HUES48 (cell line): Measurements from ENCODE around the gene SPINT1.

ENCODE experiments used
- H3K27ac ChIP-seq: one replicate; pipeline ENCODE4 v1.7.0; 2013; ENCODE audit warnings: low read depth, low read length, inconsistent platforms
- H3K27me3 ChIP-seq: 2 replicates; pipeline ENCODE4 v1.6.1; 2013; ENCODE audit warnings: mild to moderate bottlenecking, low read length; ENCODE audit not compliant: control insufficient read depth, insufficient read depth
- H3K36me3 ChIP-seq: 2 replicates; pipeline ENCODE4 v1.6.1; 2013; ENCODE audit warnings: low read length; ENCODE audit not compliant: control insufficient read depth, insufficient read depth
- H3K4me1 ChIP-seq: 2 replicates; pipeline ENCODE4 v1.6.1; 2013; ENCODE audit warnings: mild to moderate bottlenecking, low read length; ENCODE audit not compliant: control insufficient read depth, insufficient read depth
- H3K4me3 ChIP-seq: 2 replicates; pipeline ENCODE4 v1.5.1; 2013; ENCODE audit warnings: mild to moderate bottlenecking, low read depth, low read length
- H3K9ac ChIP-seq: 2 replicates; pipeline ENCODE4 v1.6.1; 2013; ENCODE audit warnings: mild to moderate bottlenecking, low read depth, low read length, moderate library complexity
- H3K9me3 ChIP-seq: 2 replicates; pipeline ENCODE4 v1.6.1; 2013; ENCODE audit warnings: low read length; ENCODE audit not compliant: control insufficient read depth, insufficient read depth

SPINT1 gene

DNA sequence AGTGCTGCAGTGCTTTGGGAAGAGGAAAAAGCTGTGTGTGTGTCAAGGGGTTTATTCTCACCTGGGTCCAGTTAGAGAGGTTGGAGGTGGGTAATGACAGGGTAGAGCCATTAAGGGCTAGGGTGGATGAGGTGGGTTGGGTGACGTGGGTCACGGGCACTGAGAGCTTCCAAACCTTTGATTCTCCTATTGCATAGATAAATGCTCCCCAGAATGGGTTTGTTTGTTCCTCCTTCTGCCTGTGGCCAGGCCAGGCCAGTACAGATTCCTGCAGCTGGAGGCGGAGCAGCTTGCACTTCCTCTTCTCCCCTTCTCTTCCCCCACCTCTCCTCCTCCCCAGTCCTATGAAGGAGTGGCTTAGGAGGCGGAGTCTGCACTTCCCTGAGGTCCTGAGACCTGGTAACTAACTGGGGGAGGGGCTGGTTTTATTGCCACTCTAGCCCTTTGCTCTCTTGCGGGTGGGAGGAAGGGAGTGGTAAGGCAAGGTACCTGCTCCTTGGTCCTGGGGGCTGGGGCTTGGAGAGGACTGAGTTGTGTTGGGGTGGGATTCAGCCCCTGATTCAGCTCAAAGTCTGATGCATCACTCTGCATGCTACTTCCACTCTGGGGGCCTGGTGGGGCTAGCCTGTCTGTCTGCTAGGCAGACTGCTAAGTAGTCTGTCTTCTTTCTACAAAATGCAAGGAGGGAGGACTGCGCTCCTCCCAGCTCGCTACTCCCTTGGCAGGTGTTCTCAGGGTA, 3.5 kb downstream of the SPINT1 start:
- Histone ChIP-seq H3K27ac (no peak overlapping the region), H3K4me3 (peak overlapping the region; percentile 23; the same call in 1 of the 2 replicates), H3K36me3 (peaks cover 53% of the 10 kb centered on the region), H3K4me1 (peaks cover 30% of the 10 kb centered on the region), H3K9me3 (no peaks in the 10 kb centered on the region), H3K9ac (no peak overlapping the region), H3K27me3 (no peaks in the 10 kb centered on the region)

GRCh38 chr15:40850576-40851112, 6.8 kb downstream of the SPINT1 start:
- Histone ChIP-seq H3K36me3 (peaks cover 86% of the 10 kb centered on the region), H3K9me3 (no peaks in the 10 kb centered on the region), H3K4me3 (no peak overlapping the region), H3K27me3 (no peaks in the 10 kb centered on the region), H3K4me1 (peaks cover 21% of the 10 kb centered on the region), H3K9ac (no peak overlapping the region), H3K27ac (no peak overlapping the region)

GRCh38 chr15:40852529-40852928, 8.7 kb downstream of the SPINT1 start:
- Histone ChIP-seq H3K9ac (no peak overlapping the region), H3K36me3 (peaks cover 86% of the 10 kb centered on the region)

GRCh38 chr15:40853241-40853890, 9.5 kb downstream of the SPINT1 start:
- Histone ChIP-seq H3K27me3 (no peaks in the 10 kb centered on the region), H3K4me3 (no peak overlapping the region), H3K9me3 (no peaks in the 10 kb centered on the region), H3K9ac (no peak overlapping the region), H3K36me3 (peaks cover 83% of the 10 kb centered on the region), H3K27ac (no peak overlapping the region), H3K4me1 (no peaks in the 10 kb centered on the region)

More at GRCh38 chr15:40852529-40852928, 8.7 kb downstream of the SPINT1 start:
- H3K4me3 ChIP-seq: no peak overlapping the region
- no peak overlapping the region for H3K27ac ChIP-seq
- H3K9me3 ChIP-seq: no peaks in the 10 kb centered on the region
- no peaks in the 10 kb centered on the region for H3K27me3 ChIP-seq
- peaks cover 2% of the 10 kb centered on the region; the same call in 1 of the 2 replicates for H3K4me1 ChIP-seq

DNA sequence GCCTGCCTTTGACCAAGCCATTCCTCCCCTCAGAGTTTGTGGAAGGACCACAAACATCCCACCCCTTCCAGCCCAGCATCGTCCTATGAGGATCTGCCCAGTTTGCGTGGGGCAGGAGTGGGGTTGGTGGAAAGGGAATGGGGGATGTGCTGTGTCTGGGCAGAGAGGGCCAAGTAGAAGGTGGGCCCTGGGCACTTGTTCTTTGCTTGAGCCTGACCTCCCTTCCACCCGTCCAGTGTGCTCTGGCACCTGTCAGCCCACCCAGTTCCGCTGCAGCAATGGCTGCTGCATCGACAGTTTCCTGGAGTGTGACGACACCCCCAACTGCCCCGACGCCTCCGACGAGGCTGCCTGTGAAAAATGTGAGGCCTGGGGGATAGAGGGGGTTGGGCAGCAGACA, 10.3 kb downstream of the SPINT1 start:
- Histone ChIP-seq H3K9me3 (no peaks in the 10 kb centered on the region), H3K4me3 (no peak overlapping the region), H3K36me3 (peaks cover 78% of the 10 kb centered on the region), H3K27me3 (no peaks in the 10 kb centered on the region), H3K27ac (no peak overlapping the region), H3K9ac (no peak overlapping the region), H3K4me1 (no peaks in the 10 kb centered on the region)

DNA sequence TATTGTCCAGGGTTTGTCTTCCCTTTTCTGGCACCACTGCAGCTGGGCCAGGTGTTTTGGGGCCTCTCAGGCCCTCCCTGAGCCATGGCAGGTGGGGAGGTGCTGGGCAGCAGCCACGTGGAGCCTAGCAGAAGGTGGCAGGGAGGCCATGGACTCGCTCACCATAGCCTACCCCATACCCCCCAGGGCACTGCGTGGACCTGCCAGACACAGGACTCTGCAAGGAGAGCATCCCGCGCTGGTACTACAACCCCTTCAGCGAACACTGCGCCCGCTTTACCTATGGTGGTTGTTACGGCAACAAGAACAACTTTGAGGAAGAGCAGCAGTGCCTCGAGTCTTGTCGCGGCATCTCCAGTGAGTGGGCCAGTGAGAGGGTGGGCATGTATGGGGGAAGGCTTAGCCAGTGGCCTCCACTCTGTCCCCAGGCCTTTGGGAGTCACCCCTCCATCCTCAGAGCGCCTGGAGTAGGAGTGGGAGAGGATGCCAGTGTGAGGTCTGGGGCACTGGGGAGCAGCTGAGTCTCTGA, 11.9 kb downstream of the SPINT1 start:
- H3K27me3 ChIP-seq: no peaks in the 10 kb centered on the region
- no peaks in the 10 kb centered on the region for H3K4me1 ChIP-seq
- peaks cover 64% of the 10 kb centered on the region for H3K36me3 ChIP-seq
- H3K9me3 ChIP-seq: no peaks in the 10 kb centered on the region
- H3K9ac ChIP-seq: no peak overlapping the region
- H3K27ac ChIP-seq: no peak overlapping the region
- H3K4me3 ChIP-seq: no peak overlapping the region

- H3K9me3 ChIP-seq: no peaks in the 10 kb centered on the region
- peaks cover 58% of the 10 kb centered on the region for H3K36me3 ChIP-seq
- H3K4me1 ChIP-seq: no peaks in the 10 kb centered on the region
- peak overlapping the region; percentile 33 for H3K27ac ChIP-seq
- no peaks in the 10 kb centered on the region for H3K27me3 ChIP-seq
- no peak overlapping the region for H3K9ac ChIP-seq
- H3K4me3 ChIP-seq: no peak overlapping the region
These were observed 12.9 kb downstream of the SPINT1 start for GRCh38 chr15:40856746-40857145.

- Histone ChIP-seq H3K9ac (no peak overlapping the region), H3K36me3 (peaks cover 48% of the 10 kb centered on the region)
These were observed 13.9 kb downstream of the SPINT1 start for GRCh38 chr15:40857601-40858341.

GRCh38 chr15:40858706-40859105, 14.9 kb downstream of the SPINT1 start:
- Histone ChIP-seq H3K4me1 (no peaks in the 10 kb centered on the region), H3K36me3 (peaks cover 39% of the 10 kb centered on the region), H3K4me3 (no peak overlapping the region), H3K9me3 (no peaks in the 10 kb centered on the region), H3K27me3 (no peaks in the 10 kb centered on the region), H3K9ac (no peak overlapping the region), H3K27ac (no peak overlapping the region)

More at GRCh38 chr15:40857601-40858341, 13.9 kb downstream of the SPINT1 start:
- Histone ChIP-seq H3K4me3 (no peak overlapping the region), H3K27me3 (no peaks in the 10 kb centered on the region), H3K9me3 (no peaks in the 10 kb centered on the region), H3K4me1 (no peaks in the 10 kb centered on the region), H3K27ac (peak overlapping the region; percentile 33)

- no peak overlapping the region for H3K27ac ChIP-seq
- H3K27me3 ChIP-seq: no peaks in the 10 kb centered on the region
- H3K4me1 ChIP-seq: no peaks in the 10 kb centered on the region
- H3K9ac ChIP-seq: no peak overlapping the region
- H3K4me3 ChIP-seq: no peak overlapping the region
- H3K36me3 ChIP-seq: peaks cover 33% of the 10 kb centered on the region
- no peaks in the 10 kb centered on the region for H3K9me3 ChIP-seq
These were observed 15.5 kb downstream of the SPINT1 start for GRCh38 chr15:40859206-40859851.
